ENCODE data around the gene PIP4K2C.
"Not testable (repeated sequence)": the region's sequence is repeated elsewhere in the genome, so short reads cannot be mapped to it uniquely, and the experiment has no call there.

Gene PIP4K2C

GRCh38 chr12:57641699-57642442, 50.9 kb downstream of the PIP4K2C start:
- DNase-seq, result no peak

- not testable (repeated sequence) for DNase-seq
Measured at GRCh38 chr12:57645990-57646658, 55.1 kb downstream of the PIP4K2C start.

- DNase-seq, result not testable (repeated sequence)
Measured at GRCh38 chr12:57646659-57647049, 55.7 kb downstream of the PIP4K2C start.

Data from hippocampal formation (tissue), 2 donors.